OCI-LY1 (cell line): ENCODE measurements around the gene PIF1.

Source experiments
- H2AFZ ChIP-seq: fragments of 200-600 bp; sonication (generic), shearing (Covaris generic); 2 replicates; pipeline ENCODE4 v1.6.0; 2014; ENCODE audit warnings: antibody characterized with exemption, mild to moderate bottlenecking, low read length
- H3F3A ChIP-seq: fragments of 200-600 bp; sonication (generic), shearing (Covaris generic); 2 replicates; pipeline ENCODE4 v1.6.0; 2014; ENCODE audit warnings: mild to moderate bottlenecking, antibody characterized with exemption, low read length, moderate library complexity; ENCODE audit not compliant: insufficient read depth
- H3K27ac ChIP-seq: fragments of 200-600 bp; sonication (generic); 2 replicates; pipeline ENCODE4 v1.5.1; 2014; ENCODE audit warnings: low read length, mixed run types, mild to moderate bottlenecking, low read depth; ENCODE audit not compliant: poor library complexity, severe bottlenecking
- H3K27me3 ChIP-seq: fragments of 200-600 bp; sonication (generic); 2 replicates; pipeline ENCODE4 v1.6.0; 2014; ENCODE audit warnings: antibody characterized with exemption, mild to moderate bottlenecking, low read length, moderate library complexity; ENCODE audit not compliant: insufficient read depth
- H3K36me3 ChIP-seq: fragments of 200-600 bp; sonication (generic); 2 replicates; pipeline ENCODE4 v1.6.1; 2014; ENCODE audit warnings: mild to moderate bottlenecking, antibody characterized with exemption, low read length, moderate library complexity, mixed read lengths; ENCODE audit not compliant: insufficient read depth
- H3K4me1 ChIP-seq: fragments of 200-600 bp; sonication (generic); 2 replicates; pipeline ENCODE4 v1.5.1; 2014; ENCODE audit warnings: mild to moderate bottlenecking, low read length, moderate library complexity; ENCODE audit not compliant: insufficient read depth, severe bottlenecking
- H3K4me2 ChIP-seq: fragments of 200-600 bp; sonication (generic), shearing (Covaris generic); 2 replicates; pipeline ENCODE4 v1.6.1; 2014; ENCODE audit warnings: low read length
- H3K4me3 ChIP-seq: fragments of 200-600 bp; sonication (generic); 2 replicates; pipeline ENCODE4 v1.5.1; 2014; ENCODE audit warnings: low read length, low read depth, mild to moderate bottlenecking, mixed read lengths; ENCODE audit not compliant: poor library complexity, severe bottlenecking
- H3K79me2 ChIP-seq: fragments of 200-600 bp; shearing (Covaris generic); 2 replicates; pipeline ENCODE4 v1.6.1; 2016; ENCODE audit warnings: mixed run types, low read length, mixed read lengths; ENCODE audit not compliant: insufficient read depth
- H3K9ac ChIP-seq: fragments of 200-600 bp; sonication (generic), shearing (Covaris generic); 2 replicates; pipeline ENCODE4 v1.6.1; 2014; ENCODE audit warnings: mild to moderate bottlenecking, low read length, mixed read lengths
- H3K9me2 ChIP-seq: fragments of 200-600 bp; sonication (generic), shearing (Covaris generic); 2 replicates; pipeline ENCODE4 v1.6.1; 2014; ENCODE audit warnings: low read depth, mild to moderate bottlenecking, low read length, mixed read lengths
- H3K9me3 ChIP-seq: fragments of 200-600 bp; shearing (Covaris generic); 2 replicates; pipeline ENCODE4 v1.6.1; 2014; ENCODE audit warnings: low read length, mixed read lengths
- H4K20me1 ChIP-seq: fragments of 200-600 bp; sonication (generic), shearing (Covaris generic); 2 replicates; pipeline ENCODE4 v1.6.0; 2016; ENCODE audit warnings: mild to moderate bottlenecking, low read length; ENCODE audit not compliant: insufficient read depth
- CTCF ChIP-seq: fragments of 200-600 bp; sonication (generic), shearing (Covaris generic); IDR thresholded peaks from 2 replicates; pipeline ENCODE4 v1.5.1; 2017; ENCODE audit warnings: mild to moderate bottlenecking, antibody characterized with exemption, low read length, moderate library complexity, mixed read lengths
- EZH2 ChIP-seq: fragments of 200-600 bp; sonication (generic), shearing (Covaris generic); IDR thresholded peaks from 2 replicates; pipeline ENCODE4 v1.8.0; 2017; ENCODE audit warnings: borderline replicate concordance, mixed run types, mild to moderate bottlenecking, antibody characterized with exemption, low read length, moderate library complexity, mixed read lengths

Gene PIF1

GRCh38 chr15:64767203-64767602, 58.2 kb downstream of the PIF1 start:
- Histone ChIP-seq H3K27ac (no peak overlapping the region), H4K20me1 (no peaks in the 10 kb centered on the region), H3K4me1 (peaks cover 8% of the 10 kb centered on the region), H3K4me3 (peak overlapping the region; percentile 1), H3K9me2 (no peaks in the 10 kb centered on the region), H2AFZ (0 out of 2 replicates have a peak overlapping the region, but pooled peaks have one; percentile 40), H3K27me3 (no peaks in the 10 kb centered on the region), H3K4me2 (peak overlapping the region; percentile 41; the same call in 1 of the 2 replicates), H3K36me3 (no peaks in the 10 kb centered on the region), H3F3A (no peaks in the 10 kb centered on the region), H3K9ac (no peak overlapping the region; the same call in 1 of the 2 replicates), H3K9me3 (no peaks in the 10 kb centered on the region), H3K79me2 (no peaks in the 10 kb centered on the region)
- TF ChIP-seq CTCF (peak; percentile 61; the same call in 1 of the 2 replicates), EZH2 (no peak)

GRCh38 chr15:64766058-64766457, 59.4 kb downstream of the PIF1 start:
- Histone ChIP-seq H3F3A (no peaks in the 10 kb centered on the region), H3K79me2 (no peaks in the 10 kb centered on the region), H4K20me1 (no peaks in the 10 kb centered on the region), H3K36me3 (no peaks in the 10 kb centered on the region), H2AFZ (no peak overlapping the region), H3K4me1 (peaks cover 8% of the 10 kb centered on the region), H3K27ac (no peak overlapping the region), H3K9me2 (no peaks in the 10 kb centered on the region), H3K4me2 (no peak overlapping the region), H3K27me3 (no peaks in the 10 kb centered on the region), H3K4me3 (no peak overlapping the region), H3K9me3 (no peaks in the 10 kb centered on the region), H3K9ac (no peak overlapping the region)
- TF ChIP-seq CTCF: no peak
- no peak for TF ChIP-seq EZH2
